ENCODE results near the gene SELPLG. TPM values are rescaled to one million over a fixed set of nuclear protein-coding genes. Genes with fewer than 3 reads are reported as not detected.

The SELPLG gene
- total and polyA plus RNA-seq, 2 experiments from 2014 or later, result 4.4 to 6.7 TPM

DNA sequence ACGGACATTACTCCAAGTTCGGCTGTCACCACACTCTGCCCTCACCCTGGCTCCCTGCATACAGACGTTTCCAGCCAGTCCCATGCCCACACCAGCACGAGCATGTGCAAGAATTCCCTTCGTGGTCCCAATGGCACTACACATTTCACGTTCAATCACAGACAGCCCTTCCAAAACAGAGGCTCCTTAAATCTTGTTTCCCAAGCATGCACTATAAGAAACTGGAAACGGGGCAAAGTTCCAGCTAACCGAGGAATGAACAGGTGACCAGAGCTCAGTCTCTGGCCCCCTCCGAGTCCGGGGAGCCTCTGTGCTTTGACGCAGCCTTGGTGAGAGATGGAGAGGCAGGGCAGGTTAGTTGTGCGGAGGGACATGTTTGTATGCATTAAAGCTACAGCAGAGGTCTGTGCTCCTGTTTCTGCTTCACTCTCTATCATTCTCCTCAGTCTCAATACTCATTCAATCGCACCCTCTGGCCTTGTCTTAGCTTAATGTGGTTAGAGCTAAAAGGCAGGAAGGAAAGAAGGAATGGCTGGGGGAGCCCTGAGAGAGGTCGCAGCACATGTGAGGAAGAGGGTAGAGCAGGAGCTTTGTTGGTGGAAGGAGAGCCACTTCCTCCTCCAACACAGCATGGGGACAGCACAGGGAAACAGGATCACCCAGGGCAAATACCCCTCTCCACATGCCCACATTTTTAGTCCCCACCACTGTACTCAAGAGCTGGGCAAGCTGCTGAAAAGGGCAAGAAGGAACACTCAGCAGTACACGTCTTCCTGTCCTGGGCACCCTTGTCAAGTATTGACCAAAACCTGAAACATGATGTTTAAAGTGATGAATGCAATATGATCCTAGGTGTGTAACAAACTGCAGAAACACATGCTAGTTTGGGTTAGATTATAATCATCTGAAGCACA lies 12.2 kb upstream of the SELPLG start:
- Histone ChIP-seq H3K4me1 (ENCODE audit: insufficient read depth) (peaks cover 81% of the 10 kb centered on the region), H3K4me2 (ENCODE audit: unreplicated experiment) (no peak overlapping the region), H3K9me3 (ENCODE audit: low read depth) (no peaks in the 10 kb centered on the region), H3K36me3 (ENCODE audit: low read depth) (peaks cover 65% of the 10 kb centered on the region), H2AFZ (no peak overlapping the region), H3K79me2 (ENCODE audit: insufficient read depth) (peaks cover 60% of the 10 kb centered on the region), H3F3A (ENCODE audit: insufficient read depth) (peaks cover 90% of the 10 kb centered on the region), H3K9me2 (ENCODE audit: insufficient read depth) (no peaks in the 10 kb centered on the region), H4K20me1 (ENCODE audit: insufficient read depth) (no peaks in the 10 kb centered on the region), H3K4me3 (no peak overlapping the region), H3K27ac (peak overlapping the region; percentile 92; the same call in 1 of the 2 replicates), H3K9ac (no peak overlapping the region), H3K27me3 (replicated peaks; ENCODE audit: insufficient read depth) (no peaks in the 10 kb centered on the region)
- DNase-seq, result no peak
- WGBS, 2 experiments (ENCODE audit: low coverage in 1 of 2, low lambda C conversion rate in 2 of 2, missing lambda C conversion rate in 2 of 2), result 80 to 83% methylated on average over 15 of the region's 15 CpGs
- in situ Hi-C loops (cut with MboI), result no loop called here
- no peak for TF ChIP-seq EZH2phosphoT487 (IDR thresholded peaks at IDR 0.05; ENCODE audit: insufficient read depth, low read depth)
- no peak for TF ChIP-seq EZH2 (IDR thresholded peaks at IDR 0.05; ENCODE audit: insufficient read depth, poor library complexity, severe bottlenecking)

DNA sequence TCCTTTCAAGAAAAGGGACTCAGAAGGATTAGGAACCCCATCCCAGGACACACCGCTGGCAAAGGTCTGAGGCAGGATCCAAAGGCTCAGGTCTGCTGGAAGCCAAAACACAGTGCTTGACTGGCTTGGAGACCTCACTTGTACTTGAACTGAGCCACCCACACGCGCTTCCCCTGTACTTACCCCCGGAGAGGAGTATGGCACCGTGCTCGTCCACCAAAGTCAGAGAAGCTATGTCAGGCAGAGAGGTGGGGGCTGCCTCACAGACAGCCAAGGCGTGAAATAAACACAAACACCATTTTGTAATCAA lies 11.1 kb upstream of the SELPLG start:
- Histone ChIP-seq H3K9ac (no peak overlapping the region), H3K4me3 (no peak overlapping the region), H3K36me3 (ENCODE audit: low read depth) (peaks cover 57% of the 10 kb centered on the region), H3K4me2 (ENCODE audit: unreplicated experiment) (no peak overlapping the region), H3K27me3 (replicated peaks; ENCODE audit: insufficient read depth) (no peaks in the 10 kb centered on the region), H3K27ac (no peak overlapping the region), H4K20me1 (ENCODE audit: insufficient read depth) (no peaks in the 10 kb centered on the region), H2AFZ (no peak overlapping the region), H3K4me1 (ENCODE audit: insufficient read depth) (peaks cover 84% of the 10 kb centered on the region), H3K79me2 (ENCODE audit: insufficient read depth) (peaks cover 53% of the 10 kb centered on the region), H3K9me2 (ENCODE audit: insufficient read depth) (no peaks in the 10 kb centered on the region), H3K9me3 (ENCODE audit: low read depth) (no peaks in the 10 kb centered on the region), H3F3A (ENCODE audit: insufficient read depth) (peaks cover 86% of the 10 kb centered on the region)
- WGBS, 2 experiments (ENCODE audit: low coverage in 1 of 2, low lambda C conversion rate in 2 of 2, missing lambda C conversion rate in 2 of 2), result 97% methylated on average over 7 of the region's 7 CpGs
- in situ Hi-C loops (cut with MboI), result no loop called here
- TF ChIP-seq EZH2phosphoT487 (IDR thresholded peaks at IDR 0.05; ENCODE audit: insufficient read depth, low read depth) (no peak), EZH2 (IDR thresholded peaks at IDR 0.05; ENCODE audit: insufficient read depth, poor library complexity, severe bottlenecking) (no peak)
- no peak for DNase-seq

DNA sequence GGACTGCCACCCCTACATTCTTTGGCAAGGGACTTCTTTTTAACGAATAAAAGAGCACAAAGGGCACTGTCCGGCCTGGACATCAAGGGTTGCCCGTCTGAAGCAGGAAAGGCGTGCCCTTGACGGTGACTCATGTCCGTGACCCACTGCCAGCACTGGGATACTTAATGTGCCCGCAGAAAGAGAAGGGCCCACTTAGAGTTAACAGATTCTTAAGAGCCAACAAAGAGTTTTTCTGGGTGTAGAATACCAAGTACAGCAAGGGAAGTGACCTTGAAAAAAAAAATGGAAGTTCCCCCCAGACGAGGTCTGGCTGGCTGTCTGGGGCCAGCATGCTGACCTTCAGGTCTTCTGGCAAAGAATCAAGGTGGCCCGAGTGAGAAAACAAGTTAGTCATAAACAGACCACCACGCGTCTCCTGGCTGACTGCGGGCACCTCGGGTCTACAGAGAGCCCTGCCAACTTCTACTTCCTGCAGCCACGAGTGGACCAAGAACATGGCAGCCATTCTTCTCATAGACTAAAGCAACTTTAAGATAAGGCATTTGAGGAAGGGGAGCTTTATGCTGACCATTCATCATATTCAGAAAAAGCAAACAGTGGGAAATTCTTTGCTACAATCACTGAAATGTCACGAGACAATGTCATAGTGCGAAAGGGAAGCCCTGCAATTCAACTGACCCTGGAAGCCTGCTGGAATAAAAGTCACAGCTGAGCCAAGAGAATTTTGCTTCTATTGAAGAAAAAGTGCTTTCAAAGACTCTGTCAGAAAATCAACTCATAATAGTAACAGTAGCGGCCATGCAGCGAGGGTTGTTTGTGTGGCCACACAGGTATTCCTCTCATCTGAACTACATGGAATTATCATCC lies 10.5 kb upstream of the SELPLG start:
- H2AFZ ChIP-seq, result no peak overlapping the region
- no peak for TF ChIP-seq EZH2phosphoT487 (IDR thresholded peaks at IDR 0.05; ENCODE audit: insufficient read depth, low read depth)
- no peak for TF ChIP-seq EZH2 (IDR thresholded peaks at IDR 0.05; ENCODE audit: insufficient read depth, poor library complexity, severe bottlenecking)
- H3K4me2 ChIP-seq (ENCODE audit: unreplicated experiment), result peak overlapping the region; percentile 19
- peaks cover 84% of the 10 kb centered on the region for H3F3A ChIP-seq (ENCODE audit: insufficient read depth)
- no peak overlapping the region for H3K27ac ChIP-seq
- DNase-seq, result peak; percentile 65
- no peak overlapping the region for H3K9ac ChIP-seq
- H3K9me2 ChIP-seq (ENCODE audit: insufficient read depth), result no peaks in the 10 kb centered on the region
- peaks cover 53% of the 10 kb centered on the region for H3K79me2 ChIP-seq (ENCODE audit: insufficient read depth)
- H3K27me3 ChIP-seq (replicated peaks; ENCODE audit: insufficient read depth), result no peaks in the 10 kb centered on the region
- peaks cover 78% of the 10 kb centered on the region for H3K4me1 ChIP-seq (ENCODE audit: insufficient read depth)
- no peaks in the 10 kb centered on the region for H3K9me3 ChIP-seq (ENCODE audit: low read depth)
- 65 to 69% methylated on average over 18 of the region's 18 CpGs for WGBS, 2 experiments (ENCODE audit: low coverage in 1 of 2, low lambda C conversion rate in 2 of 2, missing lambda C conversion rate in 2 of 2)
- H3K4me3 ChIP-seq, result no peak overlapping the region
- peaks cover 57% of the 10 kb centered on the region for H3K36me3 ChIP-seq (ENCODE audit: low read depth)
- in situ Hi-C loops (cut with MboI), result no loop called here
- no peaks in the 10 kb centered on the region for H4K20me1 ChIP-seq (ENCODE audit: insufficient read depth)

DNA sequence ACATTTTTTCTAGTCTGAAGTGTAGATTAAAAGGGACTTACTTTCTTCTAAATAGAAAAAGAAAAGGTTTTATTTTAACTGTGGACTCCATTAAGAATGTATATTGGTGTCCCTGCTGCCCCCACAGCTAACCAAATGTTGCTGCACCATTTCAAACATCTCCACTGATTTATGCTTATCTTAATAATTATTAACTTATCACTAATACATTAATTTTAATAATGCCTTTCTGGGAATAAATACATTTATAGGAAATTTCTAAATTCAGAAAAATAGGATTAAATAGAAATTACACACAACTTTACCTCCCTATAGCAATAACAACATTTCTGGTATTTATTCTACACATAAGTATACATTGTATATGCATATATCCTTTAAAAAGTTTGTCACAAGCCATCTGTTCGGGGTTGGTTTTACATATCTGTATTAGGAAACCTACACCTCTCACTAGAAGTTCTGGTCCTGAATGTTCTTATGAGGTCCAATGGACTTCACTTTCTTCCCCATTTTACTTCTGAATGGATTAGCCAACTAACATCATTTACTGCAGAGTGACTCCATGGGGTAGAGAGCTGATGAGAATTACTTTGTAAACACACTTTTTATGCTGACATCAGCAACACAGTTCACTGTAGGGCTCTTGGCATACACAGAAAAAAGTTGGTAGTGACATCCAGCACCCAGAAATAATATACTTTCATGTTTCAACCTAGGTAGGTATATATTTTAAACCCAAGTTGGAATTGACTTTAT lies 9.4 kb upstream of the SELPLG start:
- H2AFZ ChIP-seq, result no peak overlapping the region
- no peak overlapping the region for H3K27ac ChIP-seq
- DNase-seq, result no peak
- H3K4me3 ChIP-seq, result no peak overlapping the region
- TF ChIP-seq EZH2 (IDR thresholded peaks at IDR 0.05; ENCODE audit: insufficient read depth, poor library complexity, severe bottlenecking) (no peak), EZH2phosphoT487 (IDR thresholded peaks at IDR 0.05; ENCODE audit: insufficient read depth, low read depth) (no peak)
- no peak overlapping the region for H3K4me2 ChIP-seq (ENCODE audit: unreplicated experiment)
- in situ Hi-C loops (cut with MboI), result no loop called here
- no peaks in the 10 kb centered on the region for H3K9me2 ChIP-seq (ENCODE audit: insufficient read depth)
- WGBS, 2 experiments (ENCODE audit: low coverage in 1 of 2, low lambda C conversion rate in 2 of 2, missing lambda C conversion rate in 2 of 2), result 100% methylated on average over 1 of the region's 1 CpG
- H3F3A ChIP-seq (ENCODE audit: insufficient read depth), result peaks cover 84% of the 10 kb centered on the region
- H3K36me3 ChIP-seq (ENCODE audit: low read depth), result peaks cover 50% of the 10 kb centered on the region
- H3K9me3 ChIP-seq (ENCODE audit: low read depth), result no peaks in the 10 kb centered on the region
- no peaks in the 10 kb centered on the region for H4K20me1 ChIP-seq (ENCODE audit: insufficient read depth)
- peaks cover 70% of the 10 kb centered on the region for H3K4me1 ChIP-seq (ENCODE audit: insufficient read depth)
- H3K9ac ChIP-seq, result no peak overlapping the region
- H3K79me2 ChIP-seq (ENCODE audit: insufficient read depth), result peaks cover 51% of the 10 kb centered on the region
- H3K27me3 ChIP-seq (replicated peaks; ENCODE audit: insufficient read depth), result no peaks in the 10 kb centered on the region

Measured in GM23248 (cell line).